ENCODE results near the gene OTUD5.

The OTUD5 gene

DNA sequence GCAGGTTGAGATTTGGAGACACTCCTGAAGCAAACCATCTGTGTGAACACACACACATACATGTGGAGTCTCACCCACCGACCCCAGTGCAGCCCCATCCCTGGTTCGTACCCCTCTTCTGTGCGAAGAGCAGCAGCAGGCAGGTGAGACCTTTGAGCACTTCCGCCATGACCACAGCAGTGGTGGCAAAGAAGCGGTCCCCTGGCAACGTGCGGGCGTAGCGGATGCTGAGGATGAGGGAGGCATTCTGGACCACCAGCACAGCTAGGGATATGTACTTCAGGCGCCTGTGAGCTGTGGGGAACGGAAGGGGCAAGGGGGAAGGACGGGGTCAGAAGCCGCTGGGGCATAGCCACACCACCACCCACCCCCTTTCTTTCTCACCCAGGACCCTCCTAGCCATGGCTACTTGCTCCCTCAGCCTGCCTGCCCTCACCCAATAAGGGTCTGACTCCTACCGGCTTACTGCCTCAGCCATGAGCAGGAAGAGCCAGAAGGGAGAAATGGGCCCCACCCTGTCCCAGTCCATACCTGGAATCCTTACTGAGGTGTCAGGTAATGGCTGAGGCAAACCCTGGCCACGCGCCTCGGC is 47.6 kb downstream of the OTUD5 start:
- Histone ChIP-seq H3K27me3 (no peaks in the 10 kb centered on the region), H3K36me3 (no peaks in the 10 kb centered on the region), H3K9me3 (no peaks in the 10 kb centered on the region), H3K4me1 (no peaks in the 10 kb centered on the region), H3K4me3 (ENCODE audit: low read depth, low read length) (no peak overlapping the region)
- TF ChIP-seq, protein P1, sequence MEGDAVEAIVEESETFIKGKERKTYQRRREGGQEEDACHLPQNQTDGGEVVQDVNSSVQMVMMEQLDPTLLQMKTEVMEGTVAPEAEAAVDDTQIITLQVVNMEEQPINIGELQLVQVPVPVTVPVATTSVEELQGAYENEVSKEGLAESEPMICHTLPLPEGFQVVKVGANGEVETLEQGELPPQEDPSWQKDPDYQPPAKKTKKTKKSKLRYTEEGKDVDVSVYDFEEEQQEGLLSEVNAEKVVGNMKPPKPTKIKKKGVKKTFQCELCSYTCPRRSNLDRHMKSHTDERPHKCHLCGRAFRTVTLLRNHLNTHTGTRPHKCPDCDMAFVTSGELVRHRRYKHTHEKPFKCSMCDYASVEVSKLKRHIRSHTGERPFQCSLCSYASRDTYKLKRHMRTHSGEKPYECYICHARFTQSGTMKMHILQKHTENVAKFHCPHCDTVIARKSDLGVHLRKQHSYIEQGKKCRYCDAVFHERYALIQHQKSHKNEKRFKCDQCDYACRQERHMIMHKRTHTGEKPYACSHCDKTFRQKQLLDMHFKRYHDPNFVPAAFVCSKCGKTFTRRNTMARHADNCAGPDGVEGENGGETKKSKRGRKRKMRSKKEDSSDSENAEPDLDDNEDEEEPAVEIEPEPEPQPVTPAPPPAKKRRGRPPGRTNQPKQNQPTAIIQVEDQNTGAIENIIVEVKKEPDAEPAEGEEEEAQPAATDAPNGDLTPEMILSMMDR (IDR thresholded peaks at IDR 0.05; ENCODE audit: low read depth, low read length): no peak
- no peak for DNase-seq

DNA sequence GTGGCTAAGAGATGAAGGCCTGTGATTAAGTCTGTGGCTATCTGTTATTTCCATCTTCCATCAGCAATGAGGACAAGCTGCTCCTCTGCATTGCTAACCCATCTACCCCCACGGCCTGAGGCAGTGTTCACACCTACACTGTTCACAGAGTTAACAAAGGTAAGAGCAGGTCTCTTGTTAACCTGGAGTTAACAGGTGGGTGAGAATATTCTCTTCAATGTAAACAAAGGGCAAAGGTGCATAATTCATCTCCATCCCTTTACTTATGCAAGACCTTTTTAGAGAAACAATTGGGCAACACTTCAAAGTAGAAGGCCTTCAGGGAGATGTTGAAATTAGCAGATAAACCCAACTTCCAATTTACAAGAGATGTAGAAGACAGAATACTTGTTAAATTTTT is 48.8 kb downstream of the OTUD5 start:
- TF ChIP-seq, protein P1 (IDR thresholded peaks at IDR 0.05; ENCODE audit: low read depth, low read length): no peak

DNA sequence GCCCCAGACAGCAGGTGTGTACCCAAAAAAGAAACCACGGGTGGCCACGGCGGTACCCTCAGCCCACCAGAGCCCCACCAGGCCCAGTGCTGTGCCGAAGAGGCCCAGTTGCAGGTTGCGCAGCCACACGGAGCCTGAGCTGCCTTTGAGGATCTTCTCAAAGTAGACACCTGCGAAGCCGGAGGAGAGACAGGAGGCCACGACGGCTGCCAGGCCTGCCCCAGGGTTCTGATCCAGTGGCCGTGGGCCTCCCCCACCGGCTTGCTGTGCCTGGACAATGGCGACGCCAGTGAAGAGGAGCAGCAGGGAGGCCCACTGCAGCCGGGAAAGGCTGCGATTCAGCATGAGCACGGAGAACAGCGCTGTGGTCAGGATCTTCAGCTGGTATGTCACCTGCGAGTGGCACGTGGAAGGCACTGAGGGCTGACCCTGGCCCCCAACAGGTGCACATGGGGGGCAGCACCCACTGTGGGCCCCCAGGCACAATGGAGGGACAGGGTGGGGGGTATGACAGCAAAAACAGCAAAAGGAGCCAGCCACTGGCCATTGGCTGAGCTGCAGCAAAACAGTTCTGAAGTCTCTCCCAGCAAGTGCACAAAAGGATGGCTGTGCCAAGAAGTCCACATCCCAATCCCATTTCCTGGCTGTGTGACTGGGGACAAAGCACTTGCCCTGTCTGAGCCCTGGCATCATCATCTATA is 52.2 kb downstream of the OTUD5 start:
- no peak for DNase-seq
- H3K27me3 ChIP-seq: no peaks in the 10 kb centered on the region
- H3K4me1 ChIP-seq: no peaks in the 10 kb centered on the region
- peaks cover 13% of the 10 kb centered on the region for H3K36me3 ChIP-seq
- TF ChIP-seq, protein P1 (IDR thresholded peaks at IDR 0.05; ENCODE audit: low read depth, low read length): no peak
- no peak overlapping the region for H3K4me3 ChIP-seq (ENCODE audit: low read depth, low read length)
- H3K9me3 ChIP-seq: no peaks in the 10 kb centered on the region

More for the DNA sequence above, 48.8 kb downstream of the OTUD5 start:
- Histone ChIP-seq H3K4me3 (ENCODE audit: low read depth, low read length) (no peak overlapping the region), H3K4me1 (no peaks in the 10 kb centered on the region), H3K36me3 (no peaks in the 10 kb centered on the region), H3K9me3 (no peaks in the 10 kb centered on the region), H3K27me3 (no peaks in the 10 kb centered on the region)
- no peak for DNase-seq

DNA sequence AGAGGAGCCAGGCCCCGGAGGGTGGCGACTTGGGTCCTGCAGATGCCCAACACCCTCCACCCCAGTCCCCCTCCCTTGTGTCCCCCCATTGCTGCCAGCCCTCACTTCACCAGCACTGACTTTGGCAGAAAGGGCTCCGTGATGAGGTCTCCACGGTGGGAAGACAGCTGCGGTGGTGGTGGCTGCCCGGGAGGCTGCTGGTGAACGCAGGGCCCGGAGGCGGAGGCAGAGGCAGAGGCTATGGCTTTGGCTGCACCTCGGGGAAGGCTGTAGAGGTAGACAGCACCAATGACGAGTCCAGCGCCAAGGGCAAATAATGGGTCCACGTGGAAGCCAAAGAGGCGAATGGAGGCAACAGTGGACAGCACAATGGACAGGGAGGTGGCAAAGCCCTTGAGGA is 52.8 kb downstream of the OTUD5 start:
- TF ChIP-seq, protein P1 (IDR thresholded peaks at IDR 0.05; ENCODE audit: low read depth, low read length): no peak
- H3K36me3 ChIP-seq: peaks cover 13% of the 10 kb centered on the region
- DNase-seq: no peak
- H3K9me3 ChIP-seq: no peaks in the 10 kb centered on the region
- H3K27me3 ChIP-seq: no peaks in the 10 kb centered on the region
- no peaks in the 10 kb centered on the region for H3K4me1 ChIP-seq
- no peak overlapping the region for H3K4me3 ChIP-seq (ENCODE audit: low read depth, low read length)

DNA sequence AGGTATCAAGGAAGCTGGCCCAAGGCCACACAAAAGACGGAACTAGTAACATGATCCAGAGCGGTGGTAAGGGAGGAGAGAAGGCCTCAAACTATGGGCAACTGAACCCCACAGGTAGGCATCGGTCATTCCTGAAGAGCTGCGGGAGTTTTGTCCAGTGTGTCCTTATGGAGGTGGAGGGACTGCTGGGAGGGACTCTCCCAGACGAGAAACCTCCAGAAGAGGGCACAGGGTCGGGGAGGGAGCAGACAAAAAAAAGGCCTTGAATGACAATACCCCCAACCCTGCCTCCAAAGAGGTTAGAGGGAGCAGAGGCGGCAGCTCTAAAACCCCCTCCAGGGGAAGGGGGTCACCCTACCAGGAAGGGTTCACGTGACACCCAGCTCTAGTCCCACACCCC is 53.2 kb downstream of the OTUD5 start:
- peaks cover 13% of the 10 kb centered on the region for H3K36me3 ChIP-seq
- no peaks in the 10 kb centered on the region for H3K27me3 ChIP-seq
- H3K4me1 ChIP-seq: no peaks in the 10 kb centered on the region
- TF ChIP-seq, protein P1 (IDR thresholded peaks at IDR 0.05; ENCODE audit: low read depth, low read length): no peak
- no peak for DNase-seq
- no peaks in the 10 kb centered on the region for H3K9me3 ChIP-seq
- no peak overlapping the region for H3K4me3 ChIP-seq (ENCODE audit: low read depth, low read length)

DNA sequence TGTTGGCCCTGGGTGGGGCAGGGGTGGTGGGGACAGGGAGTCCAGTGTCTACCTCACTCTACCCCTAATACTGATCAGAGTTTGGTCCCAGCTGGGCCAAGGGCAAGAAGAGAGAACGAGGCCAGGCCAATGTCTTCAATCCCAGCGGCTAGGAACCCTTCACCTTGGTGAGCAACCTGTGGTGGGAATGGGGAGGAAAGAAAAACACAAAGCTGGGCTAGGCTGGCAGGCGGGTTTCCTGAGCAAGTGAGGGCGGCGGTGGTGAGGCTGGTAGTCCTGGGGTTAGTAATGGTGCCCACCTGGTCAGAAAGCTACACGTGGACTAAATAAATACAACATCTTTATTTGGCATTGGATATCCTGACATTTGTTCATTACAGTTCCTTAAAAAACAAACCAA is 54.1 kb downstream of the OTUD5 start:
- TF ChIP-seq, protein P1 (IDR thresholded peaks at IDR 0.05; ENCODE audit: low read depth, low read length): no peak
- Histone ChIP-seq H3K9me3 (no peaks in the 10 kb centered on the region), H3K27me3 (no peaks in the 10 kb centered on the region), H3K36me3 (peaks cover 13% of the 10 kb centered on the region), H3K4me1 (no peaks in the 10 kb centered on the region), H3K4me3 (ENCODE audit: low read depth, low read length) (no peak overlapping the region)
- no peak for DNase-seq
